GM19372 (cell line): ENCODE results near the gene EGF.
A peak's percentile ranks its signal among the peaks of the same experiment; 100 is the strongest.

Experiments
- ATAC-seq: cut with Tn5 transposase; IDR thresholded peaks from one replicate; pipeline ENCODE4 v1.9.1; 2021; ENCODE audit warnings: mild to moderate bottlenecking, low read depth, moderate library complexity; ENCODE audit not compliant: unreplicated experiment

EGF gene

DNA sequence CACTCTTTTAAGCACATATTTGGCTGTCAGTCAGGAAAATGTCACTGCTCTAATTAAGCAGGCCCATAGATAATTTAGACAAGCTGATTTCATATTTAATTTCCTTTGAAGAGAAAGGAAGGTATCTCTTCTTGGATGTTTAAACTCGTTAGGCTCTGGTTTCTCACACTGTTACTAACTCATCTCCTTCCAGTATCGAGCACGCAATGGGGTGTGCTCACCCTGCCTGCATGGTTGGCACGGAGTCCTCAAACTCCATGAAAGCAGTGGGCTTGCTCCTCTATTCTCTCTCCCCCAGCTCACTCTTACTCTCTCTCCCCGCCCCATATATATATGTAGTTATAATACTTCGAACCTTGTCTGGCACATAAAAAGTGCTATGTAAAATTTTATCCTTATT lies 76.9 kb downstream of the EGF start:
- no peak for ATAC-seq

- peak; percentile 83 for ATAC-seq
These were observed 77.9 kb downstream of the EGF start for GRCh38 chr4:109990261-109991257.

- no peak for ATAC-seq
These were observed 80.4 kb downstream of the EGF start for GRCh38 chr4:109993116-109993515.

DNA sequence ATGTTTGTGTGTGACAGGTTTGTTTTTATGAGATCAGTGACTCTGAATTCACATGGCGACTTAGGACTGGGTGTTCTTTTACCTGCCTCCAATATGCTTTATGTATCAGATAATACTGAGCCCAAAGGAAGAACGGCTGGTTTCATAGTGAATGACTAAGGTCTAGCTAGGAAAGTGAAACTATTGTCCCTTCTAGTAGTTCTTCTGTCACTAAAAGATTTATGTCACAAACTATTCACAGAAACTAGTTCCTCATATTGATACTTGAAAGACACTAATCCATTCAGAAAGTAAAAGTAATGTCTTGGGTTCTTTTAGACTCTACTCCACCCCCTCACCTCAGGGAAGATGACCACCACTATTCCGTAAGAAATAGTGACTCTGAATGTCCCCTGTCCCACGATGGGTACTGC lies 81.7 kb downstream of the EGF start:
- peak; percentile 44 for ATAC-seq

DNA sequence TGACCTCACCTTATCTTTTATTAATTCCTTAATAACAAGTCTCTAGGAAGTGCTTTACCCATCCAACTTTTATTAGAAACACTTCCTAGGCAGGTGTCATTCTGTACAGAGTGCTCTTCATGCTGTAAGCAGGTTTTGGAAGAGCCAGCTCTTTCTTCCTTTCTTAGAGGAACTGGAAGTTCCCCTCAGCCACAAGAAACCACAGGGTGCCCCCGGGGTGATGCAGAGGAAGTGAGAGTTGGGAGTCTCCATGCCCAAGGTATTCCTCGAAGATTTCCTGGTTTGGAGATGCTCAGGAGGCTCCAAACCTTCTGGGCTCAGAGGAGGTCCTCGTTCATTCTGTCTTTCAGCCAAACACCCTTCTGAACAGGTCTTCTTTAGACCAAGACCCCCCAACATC lies 83.8 kb downstream of the EGF start:
- no peak for ATAC-seq

- peak; percentile 42 for ATAC-seq
These were observed 86.3 kb downstream of the EGF start for GRCh38 chr4:109998867-109999584.

DNA sequence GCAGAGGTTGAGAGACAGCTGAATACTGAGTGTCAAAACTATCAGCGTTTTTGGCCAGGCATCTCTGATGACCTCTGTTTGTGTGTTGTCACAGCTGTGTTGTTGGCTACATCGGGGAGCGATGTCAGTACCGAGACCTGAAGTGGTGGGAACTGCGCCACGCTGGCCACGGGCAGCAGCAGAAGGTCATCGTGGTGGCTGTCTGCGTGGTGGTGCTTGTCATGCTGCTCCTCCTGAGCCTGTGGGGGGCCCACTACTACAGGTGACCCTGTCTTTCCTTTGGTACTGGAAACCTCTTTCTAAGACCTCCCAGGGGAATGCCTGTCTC lies 86.9 kb downstream of the EGF start:
- ATAC-seq, result no peak

- ATAC-seq, result no peak
These were observed 89.6 kb downstream of the EGF start for GRCh38 chr4:110002326-110002725.

- no peak for ATAC-seq
These were observed 90.9 kb downstream of the EGF start for GRCh38 chr4:110003401-110004187.

- no peak for ATAC-seq
These were observed 91.9 kb downstream of the EGF start for GRCh38 chr4:110004556-110004955.

DNA sequence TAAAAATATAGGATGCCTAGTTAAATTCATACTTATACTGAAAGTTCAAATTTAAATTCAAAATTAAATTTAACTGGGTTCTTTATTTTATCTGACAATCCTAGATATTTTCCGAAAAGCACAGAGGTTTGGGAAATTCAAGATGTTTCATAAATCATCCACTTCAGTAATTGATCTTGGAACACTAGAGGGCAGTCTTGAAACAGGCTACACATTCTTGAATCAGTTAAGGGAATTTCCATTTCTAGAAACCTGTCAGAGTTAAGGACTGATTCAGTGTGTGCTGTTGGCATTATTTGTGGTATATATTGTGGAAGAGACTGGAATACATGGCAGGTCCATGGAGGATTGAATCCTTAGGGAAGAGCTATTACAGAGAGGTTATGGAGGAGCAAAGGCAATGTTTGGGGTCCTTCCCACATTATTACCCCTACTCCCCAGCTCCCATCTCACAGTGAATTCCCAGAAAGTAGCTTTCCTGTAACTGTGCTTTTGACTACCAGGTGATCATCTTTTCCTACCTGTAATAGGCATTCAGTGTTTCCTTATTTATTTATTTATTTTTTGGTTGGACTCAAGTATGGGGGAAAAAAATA lies 92.9 kb downstream of the EGF start:
- no peak for ATAC-seq

DNA sequence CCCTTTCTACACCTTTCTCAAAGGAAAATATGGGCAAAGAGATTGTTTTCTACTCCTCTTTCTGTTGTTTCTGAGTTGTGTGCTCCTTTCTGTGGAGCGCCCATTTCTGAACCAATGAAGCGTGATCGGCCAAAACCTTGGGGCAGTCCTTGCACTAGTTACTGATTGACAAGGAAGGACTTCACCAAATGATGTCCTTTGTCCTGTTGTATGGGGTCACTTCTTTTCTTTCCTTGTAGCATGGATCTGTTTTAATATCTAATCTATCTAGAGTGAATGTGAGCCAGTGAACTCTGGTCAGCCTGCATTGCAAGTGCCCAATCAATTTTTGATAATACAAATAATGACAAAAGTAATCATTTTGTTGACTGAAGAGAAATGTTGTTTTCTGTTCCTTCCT lies 94.5 kb downstream of the EGF start:
- no peak for ATAC-seq

GRCh38 chr4:110008540-110008939 lies 95.9 kb downstream of the EGF start:
- no peak for ATAC-seq

DNA sequence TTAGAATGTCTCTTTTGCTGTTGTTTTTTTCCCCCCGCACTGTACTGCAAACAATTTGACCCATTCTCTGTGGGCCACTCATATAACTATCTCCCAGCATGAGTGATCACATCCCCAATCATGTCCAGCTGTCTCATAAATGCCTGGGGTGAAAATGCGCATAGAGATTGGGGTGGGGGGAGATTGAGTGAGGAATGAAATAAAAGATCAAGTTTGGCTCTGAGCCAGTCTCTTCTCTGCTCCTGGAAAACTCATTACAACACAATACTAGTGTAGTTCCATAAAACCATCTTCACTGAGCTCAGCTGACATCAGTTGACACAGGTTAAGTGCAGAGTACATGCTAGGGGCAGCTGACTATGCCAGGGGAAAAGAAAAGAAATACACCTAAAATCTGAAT lies 96.9 kb downstream of the EGF start:
- ATAC-seq, result no peak

DNA sequence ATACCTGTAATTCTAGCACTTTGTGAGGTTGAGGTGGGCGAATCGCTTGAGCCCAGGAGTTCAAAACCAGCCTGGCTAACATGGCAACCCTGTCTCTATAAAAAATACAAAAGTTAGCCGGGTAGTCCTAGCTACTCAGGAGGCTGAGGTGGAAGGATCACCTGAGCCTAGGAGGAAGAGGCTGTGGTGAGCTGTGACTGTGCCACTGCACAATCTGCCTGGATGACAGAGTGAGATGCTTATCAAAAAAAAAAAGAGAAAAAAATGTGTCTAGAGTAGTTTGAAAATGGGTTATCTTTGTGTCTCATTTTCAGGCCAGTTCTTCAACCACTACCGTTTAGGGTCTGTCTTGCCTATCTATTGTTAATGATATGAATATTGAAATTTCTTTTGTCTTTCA lies 98.1 kb downstream of the EGF start:
- no peak for ATAC-seq

GRCh38 chr4:110012917-110013316 lies 100.2 kb downstream of the EGF start:
- no peak for ATAC-seq

DNA sequence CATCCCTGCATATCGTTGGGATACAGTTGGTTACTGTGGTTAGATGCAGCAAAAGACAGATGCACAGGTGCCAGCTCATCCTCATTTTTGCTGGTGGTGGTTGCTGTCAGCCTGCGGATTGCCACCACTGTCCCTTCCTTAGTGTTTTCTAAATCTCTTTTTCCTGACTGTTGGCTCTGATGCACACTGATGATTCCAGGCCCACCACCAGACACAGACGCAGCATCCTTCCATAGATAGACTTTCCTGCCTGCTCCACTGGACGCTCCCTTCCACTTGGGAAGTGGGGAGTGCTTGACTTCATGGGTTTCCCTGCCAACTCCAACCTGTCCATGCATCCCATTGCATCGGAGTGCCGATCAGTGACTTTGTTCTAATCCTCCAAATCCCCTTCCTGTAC lies 101.5 kb downstream of the EGF start:
- no peak for ATAC-seq

- ATAC-seq, result no peak
These were observed 106.5 kb downstream of the EGF start for GRCh38 chr4:110019153-110019552.

DNA sequence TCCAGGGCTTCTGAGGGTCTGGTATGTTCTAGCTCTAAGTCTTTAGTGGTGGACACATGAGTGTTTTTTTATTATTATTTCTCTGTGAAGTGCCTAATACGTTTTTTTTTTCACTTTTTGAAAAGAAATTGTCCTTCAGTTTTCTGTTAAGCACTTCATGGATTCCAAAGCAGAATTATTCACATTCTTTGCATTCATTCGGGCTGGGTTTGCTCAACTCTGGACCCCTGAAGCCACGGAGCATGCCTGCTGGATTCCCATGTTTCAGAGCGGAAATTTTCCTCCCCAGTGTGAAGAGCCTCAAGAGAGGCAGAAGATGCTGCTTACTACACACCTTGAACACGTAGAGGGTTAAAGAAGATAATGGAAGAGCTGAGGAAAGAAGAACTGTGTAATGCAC lies 107.5 kb downstream of the EGF start:
- no peak for ATAC-seq

- no peak for ATAC-seq
These were observed 108.2 kb downstream of the EGF start for GRCh38 chr4:110020646-110021443.
